Stimulated activated CD8-positive, alpha-beta memory T cell treated with anti-CD3 and anti-CD28 coated beads, Interleukin-7, amount 100 ng/mL, for 1 hour (primary cell): ENCODE results near the gene HOXA7.

Source experiments
- DNase-seq, 2 donors: peaks; one replicate each; pipeline ENCODE4 v3.0.0-alpha.2; 2020; ENCODE audit warnings: low read depth in 2 of 2

Gene HOXA7

GRCh38 chr7:27159266-27160144 lies 3.0 kb upstream of the HOXA7 start:
- no peak for DNase-seq

- DNase-seq: no peak
These were observed 2.2 kb upstream of the HOXA7 start for GRCh38 chr7:27158436-27159265.

GRCh38 chr7:27157702-27158431 lies 1.4 kb upstream of the HOXA7 start:
- DNase-seq: no peak

DNA sequence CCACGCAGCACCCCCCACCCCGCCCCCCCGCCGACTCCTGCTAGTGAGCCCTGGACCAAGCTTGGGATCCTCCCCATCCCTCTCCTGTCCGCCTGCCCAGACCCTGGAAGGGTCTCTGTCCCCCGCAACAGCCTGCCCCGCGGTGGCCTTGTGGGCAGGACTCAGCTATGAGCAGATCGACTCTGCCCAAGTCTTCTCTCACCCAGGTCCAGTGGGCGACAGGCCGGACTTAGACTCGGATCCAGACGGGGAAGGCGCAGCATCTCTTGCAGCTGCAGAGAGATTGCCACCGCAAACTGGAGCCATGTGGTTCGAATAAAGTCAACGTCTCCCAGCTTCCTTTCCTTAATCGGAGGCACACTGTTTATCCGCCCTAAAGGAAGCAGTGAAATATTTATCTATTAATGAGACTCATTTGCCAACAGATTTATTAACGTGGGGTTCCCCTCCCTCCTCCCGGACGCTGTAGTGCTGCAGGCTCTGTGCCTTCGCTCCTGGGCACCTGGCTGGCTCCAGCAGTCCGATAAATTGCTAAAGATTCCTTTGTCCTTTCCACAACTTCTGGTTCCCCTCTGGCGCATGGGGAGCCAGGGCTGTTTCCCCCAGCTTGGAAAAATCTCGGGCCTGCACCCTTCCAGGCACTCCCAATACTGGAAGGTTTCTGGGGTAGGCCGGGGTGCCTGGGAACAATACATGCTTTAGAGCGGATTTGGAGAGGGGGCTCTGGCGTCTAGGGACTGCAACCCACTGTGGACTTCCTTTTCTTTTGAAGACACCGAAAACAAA lies 634 bp upstream of the HOXA7 start:
- DNase-seq: no peak

DNA sequence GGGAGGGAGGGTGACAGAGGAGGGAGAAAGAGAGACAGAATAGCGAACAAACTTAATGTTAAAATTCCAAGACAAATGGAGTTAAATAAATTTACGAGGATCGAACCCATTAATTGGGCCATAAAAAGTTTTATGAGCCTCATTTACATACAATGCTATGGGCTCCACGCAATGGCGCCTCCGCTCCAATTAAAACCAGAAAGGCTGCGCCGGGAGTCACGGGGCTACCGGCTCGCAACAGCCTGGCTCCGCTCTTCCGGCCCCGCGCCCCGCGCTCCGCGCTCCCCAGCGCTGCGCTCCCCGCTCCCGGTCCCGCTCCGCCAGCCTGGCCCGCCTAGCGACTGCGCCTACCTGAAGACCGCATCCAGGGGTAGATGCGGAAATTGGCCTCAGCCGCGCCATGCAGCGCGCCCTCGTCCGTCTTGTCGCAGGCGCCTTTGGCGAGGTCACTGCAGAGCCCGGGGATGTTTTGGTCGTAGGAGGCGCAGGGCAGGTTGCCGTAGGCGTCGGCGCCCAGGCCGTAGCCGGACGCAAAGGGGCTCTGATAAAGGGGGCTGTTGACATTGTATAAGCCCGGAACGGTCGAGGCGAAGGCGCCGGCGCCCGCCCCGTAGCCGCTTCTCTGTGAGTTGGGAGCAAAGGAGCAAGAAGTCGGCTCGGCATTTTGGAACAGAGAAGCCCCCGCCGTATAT lies 513 bp downstream of the HOXA7 start:
- DNase-seq: no peak

DNA sequence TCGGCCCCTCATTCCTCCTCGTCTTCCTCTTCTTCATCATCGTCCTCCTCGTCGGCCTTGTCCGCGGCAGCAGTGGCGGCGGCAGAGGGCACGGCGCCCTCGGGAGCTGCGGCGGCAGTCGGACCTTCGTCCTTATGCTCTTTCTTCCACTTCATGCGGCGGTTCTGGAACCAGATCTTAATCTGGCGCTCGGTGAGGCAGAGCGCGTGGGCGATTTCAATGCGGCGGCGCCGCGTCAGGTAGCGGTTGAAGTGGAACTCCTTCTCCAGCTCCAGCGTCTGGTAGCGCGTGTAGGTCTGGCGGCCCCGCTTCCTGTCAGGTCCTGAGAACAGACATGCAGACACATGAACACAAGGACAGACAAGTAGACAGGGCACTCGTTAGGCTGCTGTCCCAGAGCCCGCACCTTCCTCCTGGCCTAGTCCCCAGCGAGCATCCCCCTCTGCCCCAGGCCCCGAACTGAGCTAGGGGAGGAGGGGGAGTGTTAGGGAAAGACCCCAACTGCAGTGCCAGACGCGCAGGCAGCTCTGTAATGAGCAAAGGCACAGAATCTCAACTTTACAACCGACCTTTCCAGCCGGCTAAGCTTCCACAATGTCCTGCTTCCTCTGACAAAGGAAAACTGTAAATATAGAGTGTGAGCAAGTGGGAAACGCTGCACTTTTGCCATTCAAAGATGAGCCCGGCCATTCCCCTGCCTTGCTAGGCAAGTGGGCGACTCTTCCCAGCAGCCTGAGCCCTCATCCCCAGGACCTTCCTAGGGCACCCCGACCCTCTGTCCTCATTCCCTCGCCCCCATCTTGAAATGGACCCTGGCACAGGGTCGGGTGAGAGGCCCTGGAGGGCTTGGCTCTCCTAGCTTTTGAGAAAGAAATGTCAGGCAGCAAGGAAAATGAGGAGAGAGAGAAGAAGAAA lies 1.3 kb downstream of the HOXA7 start:
- DNase-seq: no peak

- no peak for DNase-seq
These were observed 2.1 kb downstream of the HOXA7 start for GRCh38 chr7:27154369-27154768.

GRCh38 chr7:27153526-27153925 lies 2.9 kb downstream of the HOXA7 start:
- DNase-seq: no peak

DNA sequence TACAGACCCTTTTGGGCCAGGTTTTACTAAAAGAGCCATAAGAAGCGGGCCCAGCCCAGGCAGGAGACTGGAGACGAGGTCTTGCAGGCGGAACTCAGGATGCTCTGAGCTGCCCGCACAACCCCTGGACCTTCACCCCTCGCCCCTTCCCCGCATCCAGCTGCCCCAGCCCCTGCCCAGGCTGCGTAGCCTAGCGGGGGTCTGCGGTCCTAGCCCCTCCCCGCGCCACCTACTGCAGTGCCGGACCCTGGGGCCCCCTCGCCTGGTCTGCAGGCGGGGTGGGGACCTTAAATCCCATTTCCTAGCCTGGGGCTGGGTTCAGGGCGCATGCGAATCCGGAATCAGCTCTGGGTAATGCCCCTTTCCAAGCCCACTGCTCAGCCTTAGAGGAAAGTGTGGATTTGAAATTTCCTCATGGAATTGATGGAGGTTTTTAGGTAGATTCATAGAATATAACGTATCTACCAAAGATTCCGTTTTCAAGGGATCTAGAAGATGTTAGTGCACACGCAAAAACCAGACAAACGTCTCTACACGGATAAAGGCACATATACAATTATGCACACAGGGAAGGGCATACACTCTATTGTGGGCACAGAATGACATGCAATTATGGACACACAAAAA lies 3.5 kb downstream of the HOXA7 start:
- DNase-seq: no peak

- no peak for DNase-seq
These were observed 4.3 kb downstream of the HOXA7 start, which contains the start of gene HOXA3 for GRCh38 chr7:27151931-27152815. Gene HOXA3 (minus strand): TSS chr7:27152583. CDS start chr7:27110640, 41,943 bp downstream.

DNA sequence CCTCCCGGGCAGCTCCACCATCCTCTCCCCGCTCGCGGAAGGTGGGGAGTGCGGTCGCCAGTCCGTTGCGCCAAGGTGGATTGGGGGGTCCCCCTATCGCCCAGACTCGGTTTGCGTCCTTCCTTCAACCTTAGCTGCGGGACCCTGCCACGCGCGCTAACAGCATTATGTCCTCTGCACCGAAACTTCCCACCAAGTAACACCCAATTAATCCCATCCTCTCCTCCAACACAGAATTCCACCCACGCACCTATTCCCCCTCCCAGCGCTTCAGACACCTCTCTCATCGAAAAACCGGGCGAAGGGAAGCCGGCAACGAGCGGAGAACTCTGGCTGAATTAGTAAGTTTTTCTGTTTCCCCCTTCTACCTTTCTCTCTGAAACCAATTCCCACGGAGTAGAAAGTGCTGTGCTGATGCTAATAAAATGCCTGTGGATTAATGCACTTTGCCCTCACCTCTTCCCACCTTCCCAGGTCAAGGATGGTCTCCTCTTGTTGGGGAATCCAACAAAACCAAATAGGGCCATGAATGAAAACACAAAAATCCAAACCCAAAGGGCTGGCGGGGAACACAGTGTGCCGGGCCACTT lies 5.0 kb downstream of the HOXA7 start:
- no peak for DNase-seq

DNA sequence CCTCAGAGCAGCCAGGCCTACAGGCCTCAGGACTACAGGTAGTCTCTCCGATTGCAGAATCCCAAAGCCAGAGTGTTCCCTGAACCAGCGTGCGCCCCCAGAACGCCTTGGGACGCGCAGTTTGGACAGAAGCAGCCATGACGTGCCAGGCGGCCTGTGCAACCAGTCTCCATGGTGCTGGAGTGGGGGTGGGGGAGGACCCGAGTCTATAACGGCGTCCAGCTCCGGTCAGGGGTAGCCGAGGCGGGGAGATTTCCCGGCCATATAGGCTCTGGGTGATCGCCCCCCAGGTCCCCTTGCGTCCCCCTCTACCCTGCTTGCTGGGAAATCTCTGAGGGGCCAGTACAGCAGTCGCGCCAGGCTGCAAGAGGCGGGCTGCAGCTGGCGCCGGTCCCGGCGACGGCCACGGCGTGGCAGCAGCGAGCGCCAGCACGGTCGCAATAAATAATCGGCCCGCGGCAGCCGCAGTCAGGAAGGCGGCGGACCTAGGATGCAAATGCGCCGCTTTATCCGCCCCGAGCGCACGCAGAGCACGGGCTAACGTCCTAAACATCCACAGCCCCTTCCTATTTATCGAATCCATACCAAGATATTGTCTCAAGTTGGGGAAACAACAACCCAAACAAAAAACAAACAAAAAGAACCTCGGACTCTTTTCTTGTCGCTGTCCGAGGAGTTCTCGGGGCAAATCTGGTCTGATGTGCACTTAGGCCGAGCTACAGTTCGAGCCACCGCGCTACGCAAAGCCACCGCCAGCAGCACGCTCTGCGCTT lies 5.7 kb downstream of the HOXA7 start:
- no peak for DNase-seq

GRCh38 chr7:27149842-27150567 lies 6.5 kb downstream of the HOXA7 start:
- no peak for DNase-seq

GRCh38 chr7:27148756-27149641 lies 7.5 kb downstream of the HOXA7 start:
- no peak for DNase-seq
